ENCODE data around the gene SREK1IP1. TPM values are rescaled to one million over a fixed set of nuclear protein-coding genes. Genes with fewer than 3 reads are reported as not detected.

Gene SREK1IP1
- total and polyA plus RNA-seq, 9 of the 15 experiments (the other 6 are each of a cell fraction or from before 2014, with no cell fraction given) = 6.9 to 45.2 (median 21.7) TPM

- BruUV-seq (replicated peaks) = no TSS peak
- no peak for TF ChIP-seq EP400 (IDR thresholded peaks at IDR 0.05)
- no peak for TF ChIP-seq HLTF (IDR thresholded peaks at IDR 0.05)
- no peak for TF ChIP-seq ZNF263 (CRISPR knock-in tag; IDR thresholded peaks at IDR 0.05; ENCODE audit: borderline replicate concordance)
- no peak for TF ChIP-seq CBFA2T2 (conservative IDR thresholded peaks at IDR 0.05)
- TF ChIP-seq TRIM24 (IDR thresholded peaks at IDR 0.05) = no peak
- no peak for TF ChIP-seq ZZZ3 (IDR thresholded peaks at IDR 0.05)
- TF ChIP-seq MGA (IDR thresholded peaks at IDR 0.05) = no peak
- TF ChIP-seq SPI1 (IDR thresholded peaks at IDR 0.05; ENCODE audit: borderline replicate concordance, low read depth, low read length) = no peak
- no peak for TF ChIP-seq SAFB (IDR thresholded peaks at IDR 0.05; ENCODE audit: borderline replicate concordance, low read depth, low read length)
- no peak for TF ChIP-seq RB1 (IDR thresholded peaks at IDR 0.05; ENCODE audit: low read depth)
- TF ChIP-seq SIX5 (IDR thresholded peaks at IDR 0.05; ENCODE audit: borderline replicate concordance in 1 of 2, insufficient read depth in 1 of 2, low read depth in 1 of 2, low read length in 2 of 2) = no peak
- no peak for TF ChIP-seq RFX7 (CRISPR knock-in tag; IDR thresholded peaks at IDR 0.05)
- no peak for TF ChIP-seq U2AF1 (optimal IDR thresholded peaks at IDR 0.05; ENCODE audit: low read depth, low read length)
- no peak for TF ChIP-seq CGGBP1 (CRISPR knock-in tag; IDR thresholded peaks at IDR 0.05)
Measured at GRCh38 chr5:64727150-64727549, 41.3 kb downstream of the SREK1IP1 start.

More at GRCh38 chr5:64727150-64727549, 41.3 kb downstream of the SREK1IP1 start:
- no peak overlapping the region for H3K9ac ChIP-seq (ENCODE audit: insufficient read depth in 1 of 2, low read depth in 2 of 2, low read length in 2 of 2)
- ChIA-PET POLR2A (no interaction called here), CTCF (ENCODE audit: low intra/inter-chr PET ratio) (no interaction called here)
- intact Hi-C loops (cut with micrococcal nuclease) (no loop called here), in situ Hi-C loops (cut with MboI) (no loop called here)
- ATAC-seq = no peak
- H3K4me3 ChIP-seq = no peak overlapping the region
- no peak overlapping the region for H3K27ac ChIP-seq (ENCODE audit: extremely low read depth, low read depth, low read length)
- H3K79me2 ChIP-seq (ENCODE audit: control insufficient read depth, insufficient read depth, low read length) = peaks cover 2% of the 10 kb centered on the region; the same call in 1 of the 3 replicates
- H4K20me1 ChIP-seq (replicated peaks; ENCODE audit: control insufficient read depth, insufficient read depth, low read length) = no peaks in the 10 kb centered on the region
- WGBS (ENCODE audit: insufficient coverage, low coverage, missing lambda C conversion rate) = 93% methylated on average over 2 of the region's 2 CpGs
- no peaks in the 10 kb centered on the region for H3K4me1 ChIP-seq (replicated peaks in 1 of 2; ENCODE audit: control insufficient read depth in 2 of 2, insufficient read depth in 2 of 2, low read length in 2 of 2)
- H3K27me3 ChIP-seq (ENCODE audit: control insufficient read depth in 2 of 2, insufficient read depth in 2 of 2, low read length in 2 of 2) = no peaks in the 10 kb centered on the region
- no peaks in the 10 kb centered on the region for H3K9me1 ChIP-seq (ENCODE audit: control insufficient read depth, insufficient read depth, low read length)
- peaks cover 25% of the 10 kb centered on the region; the same call in 2 of the 3 replicates for H3K36me3 ChIP-seq (ENCODE audit: control insufficient read depth, insufficient read depth, low read length)
- DNase-seq (ENCODE audit: extremely low read depth in 1 of 4, low spot score in 3 of 4) = no peak
- no peak for FAIRE-seq
- no peak overlapping the region for H2AFZ ChIP-seq (ENCODE audit: low read depth, low read length)
- no peak overlapping the region for H3K4me2 ChIP-seq (ENCODE audit: insufficient read depth, low read length)
- no peaks in the 10 kb centered on the region for H3K9me3 ChIP-seq (replicated peaks; ENCODE audit: control insufficient read depth, insufficient read depth, low read depth, low read length)
